ENCODE results near the gene ALDH1L2. TPM values are rescaled to one million over a fixed set of nuclear protein-coding genes. Genes with fewer than 3 reads are reported as not detected.
"Not testable (repeated sequence)": the region's sequence is repeated elsewhere in the genome, so short reads cannot be mapped to it uniquely, and the experiment has no call there.

ALDH1L2 gene
- total RNA-seq, 1 donor from 2014 or later: 3.0 TPM

GRCh38 chr12:105102673-105103072 lies 18.4 kb upstream of the ALDH1L2 start:
- Histone ChIP-seq H3K27me3 (ENCODE audit: low read depth) (no peaks in the 10 kb centered on the region), H3K4me1 (peaks cover 7% of the 10 kb centered on the region), H3K9me3 (replicated peaks) (no peaks in the 10 kb centered on the region), H3K4me3 (no peak overlapping the region), H3K36me3 (no peaks in the 10 kb centered on the region), H3K27ac (replicated peaks) (no peak overlapping the region)
- intact Hi-C loops (cut with micrococcal nuclease): no loop called here
- no peak for DNase-seq
- TF ChIP-seq, protein P1, sequence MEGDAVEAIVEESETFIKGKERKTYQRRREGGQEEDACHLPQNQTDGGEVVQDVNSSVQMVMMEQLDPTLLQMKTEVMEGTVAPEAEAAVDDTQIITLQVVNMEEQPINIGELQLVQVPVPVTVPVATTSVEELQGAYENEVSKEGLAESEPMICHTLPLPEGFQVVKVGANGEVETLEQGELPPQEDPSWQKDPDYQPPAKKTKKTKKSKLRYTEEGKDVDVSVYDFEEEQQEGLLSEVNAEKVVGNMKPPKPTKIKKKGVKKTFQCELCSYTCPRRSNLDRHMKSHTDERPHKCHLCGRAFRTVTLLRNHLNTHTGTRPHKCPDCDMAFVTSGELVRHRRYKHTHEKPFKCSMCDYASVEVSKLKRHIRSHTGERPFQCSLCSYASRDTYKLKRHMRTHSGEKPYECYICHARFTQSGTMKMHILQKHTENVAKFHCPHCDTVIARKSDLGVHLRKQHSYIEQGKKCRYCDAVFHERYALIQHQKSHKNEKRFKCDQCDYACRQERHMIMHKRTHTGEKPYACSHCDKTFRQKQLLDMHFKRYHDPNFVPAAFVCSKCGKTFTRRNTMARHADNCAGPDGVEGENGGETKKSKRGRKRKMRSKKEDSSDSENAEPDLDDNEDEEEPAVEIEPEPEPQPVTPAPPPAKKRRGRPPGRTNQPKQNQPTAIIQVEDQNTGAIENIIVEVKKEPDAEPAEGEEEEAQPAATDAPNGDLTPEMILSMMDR (IDR thresholded peaks at IDR 0.05; ENCODE audit: borderline replicate concordance): no peak

GRCh38 chr12:105100998-105101397 lies 16.7 kb upstream of the ALDH1L2 start:
- intact Hi-C loops (cut with micrococcal nuclease): no loop called here
- DNase-seq: no peak
- H3K36me3 ChIP-seq: no peaks in the 10 kb centered on the region
- H3K4me3 ChIP-seq: no peak overlapping the region
- H3K27ac ChIP-seq (replicated peaks): no peak overlapping the region
- TF ChIP-seq, protein P1 (IDR thresholded peaks at IDR 0.05; ENCODE audit: borderline replicate concordance): no peak
- H3K27me3 ChIP-seq (ENCODE audit: low read depth): no peaks in the 10 kb centered on the region
- no peaks in the 10 kb centered on the region for H3K4me1 ChIP-seq
- peaks cover 8% of the 10 kb centered on the region for H3K9me3 ChIP-seq (replicated peaks)

GRCh38 chr12:105100207-105100985 lies 16.1 kb upstream of the ALDH1L2 start:
- H3K4me3 ChIP-seq: no peak overlapping the region
- TF ChIP-seq, protein P1 (IDR thresholded peaks at IDR 0.05; ENCODE audit: borderline replicate concordance): no peak
- H3K36me3 ChIP-seq: no peaks in the 10 kb centered on the region
- no peak for DNase-seq
- H3K27me3 ChIP-seq (ENCODE audit: low read depth): no peaks in the 10 kb centered on the region
- peaks cover 14% of the 10 kb centered on the region for H3K9me3 ChIP-seq (replicated peaks)
- intact Hi-C loops (cut with micrococcal nuclease): no loop called here
- no peak overlapping the region for H3K27ac ChIP-seq (replicated peaks)
- H3K4me1 ChIP-seq: no peaks in the 10 kb centered on the region

- Histone ChIP-seq H3K27ac (replicated peaks) (no peak overlapping the region), H3K9me3 (replicated peaks) (peaks cover 24% of the 10 kb centered on the region), H3K4me3 (no peak overlapping the region), H3K27me3 (ENCODE audit: low read depth) (no peaks in the 10 kb centered on the region), H3K36me3 (no peaks in the 10 kb centered on the region), H3K4me1 (no peaks in the 10 kb centered on the region)
- no peak for DNase-seq
- TF ChIP-seq, protein P1 (IDR thresholded peaks at IDR 0.05; ENCODE audit: borderline replicate concordance): no peak
- intact Hi-C loops (cut with micrococcal nuclease): no loop called here
These were observed 15.1 kb upstream of the ALDH1L2 start for GRCh38 chr12:105099356-105099755.

- Histone ChIP-seq H3K27me3 (ENCODE audit: low read depth) (peaks cover 12% of the 10 kb centered on the region), H3K9me3 (replicated peaks) (peaks cover 28% of the 10 kb centered on the region)
- H3K4me3 ChIP-seq; H3K36me3 ChIP-seq; H3K4me1 ChIP-seq; intact Hi-C loops (cut with micrococcal nuclease); H3K27ac ChIP-seq (replicated peaks); DNase-seq: not testable (repeated sequence)
These were observed 11.1 kb upstream of the ALDH1L2 start for GRCh38 chr12:105095338-105095737.

DNA sequence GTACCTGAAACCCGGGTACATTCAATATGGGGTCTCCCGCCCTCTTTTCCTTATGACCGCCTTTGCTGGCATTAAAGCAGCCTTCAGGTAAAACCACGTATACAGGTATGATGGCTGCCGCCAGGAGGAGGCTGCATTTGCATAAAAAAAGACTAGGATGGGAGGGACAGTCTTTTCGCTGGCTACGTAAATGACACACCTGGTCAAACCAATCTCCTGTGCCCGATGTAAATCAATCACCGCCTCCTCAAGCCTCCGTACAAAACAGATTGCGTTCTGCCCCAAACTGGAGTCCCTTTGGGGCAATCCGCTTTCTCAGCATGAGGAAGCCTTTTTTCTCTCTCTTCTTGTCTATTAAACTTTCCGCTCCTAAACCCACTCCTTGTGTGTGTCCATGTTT lies 8.1 kb upstream of the ALDH1L2 start:
- TF ChIP-seq, protein P1 (IDR thresholded peaks at IDR 0.05; ENCODE audit: borderline replicate concordance): no peak
- Histone ChIP-seq H3K4me3 (no peak overlapping the region), H3K9me3 (replicated peaks) (peaks cover 28% of the 10 kb centered on the region), H3K27ac (replicated peaks) (no peak overlapping the region), H3K4me1 (no peaks in the 10 kb centered on the region), H3K27me3 (ENCODE audit: low read depth) (peaks cover 12% of the 10 kb centered on the region), H3K36me3 (no peaks in the 10 kb centered on the region)
- intact Hi-C loops (cut with micrococcal nuclease): no loop called here
- no peak for DNase-seq
